T-helper 1 cell treated with Interleukin-12 subunit alpha and Interleukin-12 subunit beta and Interleukin-4 antibody, amounts not matched to agents 30 μg/mL and 1 μg/mL, for 36 hours (primary cell): ENCODE data around the gene MRPS24.
"Not testable (repeated sequence)": the region's sequence is repeated elsewhere in the genome, so short reads cannot be mapped to it uniquely, and the experiment has no call there.

Experiments used
- H3K27ac Mint-ChIP-seq: one replicate; pipeline ENCODE4 v1.8.0; 2021; ENCODE audit warnings: mild to moderate bottlenecking, mixed read lengths
- H3K27me3 Mint-ChIP-seq: one replicate; pipeline ENCODE4 v1.8.0; 2021; ENCODE audit warnings: low read depth, mixed read lengths
- H3K36me3 Mint-ChIP-seq: one replicate; pipeline ENCODE4 v1.8.0; 2021; ENCODE audit warnings: low read depth, mixed read lengths
- H3K4me1 Mint-ChIP-seq: one replicate; pipeline ENCODE4 v1.8.0; 2021; ENCODE audit warnings: low read depth, mixed read lengths
- H3K4me3 Mint-ChIP-seq: one replicate; pipeline ENCODE4 v1.8.0; 2021; ENCODE audit warnings: mild to moderate bottlenecking, moderate library complexity, mixed read lengths
- H3K9me3 Mint-ChIP-seq: one replicate; pipeline ENCODE4 v1.8.0; 2021; ENCODE audit warnings: mixed read lengths

The MRPS24 gene

GRCh38 chr7:43834463-43835251 lies 34.7 kb downstream of the MRPS24 start:
- Mint-ChIP-seq H3K27ac (peak overlapping the region; percentile 88), H3K36me3 (peaks cover 3% of the 10 kb centered on the region), H3K4me1 (peaks cover 16% of the 10 kb centered on the region), H3K9me3 (peaks cover 17% of the 10 kb centered on the region), H3K4me3 (peak overlapping the region; percentile 77), H3K27me3 (peaks cover 4% of the 10 kb centered on the region)

GRCh38 chr7:43830917-43831316 lies 38.4 kb downstream of the MRPS24 start:
- H3K36me3 Mint-ChIP-seq, H3K4me3 Mint-ChIP-seq, H3K27ac Mint-ChIP-seq: not testable (repeated sequence)
- Mint-ChIP-seq H3K4me1 (peaks cover 11% of the 10 kb centered on the region), H3K27me3 (peaks cover 25% of the 10 kb centered on the region), H3K9me3 (peaks cover 17% of the 10 kb centered on the region)

GRCh38 chr7:43825391-43825808 lies 43.9 kb downstream of the MRPS24 start:
- Mint-ChIP-seq H3K9me3 (no peaks in the 10 kb centered on the region), H3K4me1 (no peaks in the 10 kb centered on the region), H3K4me3 (no peak overlapping the region), H3K36me3 (no peaks in the 10 kb centered on the region), H3K27ac (no peak overlapping the region), H3K27me3 (peaks cover 55% of the 10 kb centered on the region)

GRCh38 chr7:43824963-43825362 lies 44.4 kb downstream of the MRPS24 start:
- Mint-ChIP-seq H3K9me3 (no peaks in the 10 kb centered on the region), H3K36me3 (no peaks in the 10 kb centered on the region), H3K4me3 (no peak overlapping the region), H3K27ac (no peak overlapping the region), H3K27me3 (peaks cover 59% of the 10 kb centered on the region), H3K4me1 (no peaks in the 10 kb centered on the region)

GRCh38 chr7:43824513-43824912 lies 44.8 kb downstream of the MRPS24 start:
- not testable (repeated sequence) for H3K4me1 Mint-ChIP-seq, H3K36me3 Mint-ChIP-seq, H3K9me3 Mint-ChIP-seq, H3K27ac Mint-ChIP-seq, H3K4me3 Mint-ChIP-seq
- peaks cover 63% of the 10 kb centered on the region for H3K27me3 Mint-ChIP-seq

- H3K4me1 Mint-ChIP-seq: no peaks in the 10 kb centered on the region
- H3K4me3 Mint-ChIP-seq: no peak overlapping the region
- H3K27me3 Mint-ChIP-seq: peaks cover 62% of the 10 kb centered on the region
- H3K36me3 Mint-ChIP-seq: no peaks in the 10 kb centered on the region
- no peaks in the 10 kb centered on the region for H3K9me3 Mint-ChIP-seq
- H3K27ac Mint-ChIP-seq: no peak overlapping the region
These were observed 45.4 kb downstream of the MRPS24 start for GRCh38 chr7:43823941-43824340.

- not testable (repeated sequence) for H3K4me1 Mint-ChIP-seq, H3K9me3 Mint-ChIP-seq, H3K36me3 Mint-ChIP-seq, H3K4me3 Mint-ChIP-seq, H3K27ac Mint-ChIP-seq
- H3K27me3 Mint-ChIP-seq: peaks cover 58% of the 10 kb centered on the region
These were observed 45.9 kb downstream of the MRPS24 start for GRCh38 chr7:43823425-43823824.
